Liver (tissue), 9 donors: ENCODE results near the gene DEGS2. TPM values are rescaled to one million over a fixed set of nuclear protein-coding genes. Genes with fewer than 3 reads are reported as not detected.
"Not testable (repeated sequence)": the region's sequence is repeated elsewhere in the genome, so short reads cannot be mapped to it uniquely, and the experiment has no call there.

Source experiments
- DNase-seq: peaks from one replicate; pipeline ENCODE4 v3.0.0-alpha.2; 2017; ENCODE audit warnings: low spot score
- H3K27ac ChIP-seq, 2 donors: one replicate each; pipeline ENCODE4 v1.7.0; 2013; ENCODE audit warnings: inconsistent platforms in 2 of 2, low read length in 2 of 2, control low read depth in 1 of 2, low read depth in 1 of 2, mild to moderate bottlenecking in 1 of 2
- H3K27me3 ChIP-seq, 4 donors: one replicate each; pipeline versions ENCODE4 v1.6.1 to v1.7.0; 2013; ENCODE audit warnings: low read length in 3 of 4, inconsistent platforms in 1 of 4, mild to moderate bottlenecking in 1 of 4, moderate library complexity in 1 of 4; ENCODE audit not compliant: control insufficient read depth in 4 of 4, insufficient read depth in 4 of 4
- H3K36me3 ChIP-seq, 4 donors: one replicate each; pipeline versions ENCODE4 v1.6.1 to v1.7.0; 2013; ENCODE audit warnings: low read length in 3 of 4, mild to moderate bottlenecking in 3 of 4, low read depth in 1 of 4, moderate library complexity in 1 of 4; ENCODE audit not compliant: control insufficient read depth in 4 of 4, insufficient read depth in 3 of 4
- H3K4me1 ChIP-seq, 4 donors: one replicate each; pipeline versions ENCODE4 v1.6.1 to v1.7.0; 2013; ENCODE audit warnings: low read length in 3 of 4, mild to moderate bottlenecking in 3 of 4, moderate library complexity in 1 of 4; ENCODE audit not compliant: control insufficient read depth in 4 of 4, insufficient read depth in 4 of 4
- H3K4me3 ChIP-seq, 3 donors: one replicate each; pipeline versions ENCODE4 v1.6.1 to v1.7.0; 2013; ENCODE audit warnings: low read length in 3 of 3, control low read depth in 1 of 3, low read depth in 1 of 3, mild to moderate bottlenecking in 1 of 3
- H3K9ac ChIP-seq, 2 donors: one replicate each; pipeline ENCODE4 v1.7.0; 2013; ENCODE audit warnings: low read length in 2 of 2, mild to moderate bottlenecking in 2 of 2, moderate library complexity in 2 of 2, control low read depth in 1 of 2, low read depth in 1 of 2
- H3K9me3 ChIP-seq, 4 donors: one replicate each; pipeline versions ENCODE4 v1.6.1 to v1.7.0; 2013; ENCODE audit warnings: low read length in 3 of 4; ENCODE audit not compliant: control insufficient read depth in 4 of 4
- EGR1 ChIP-seq, 2 donors: IDR thresholded peaks; 2 replicates each; pipeline ENCODE4 v1.6.1; 2016 to 2018; ENCODE audit warnings: antibody characterized with exemption in 2 of 2, low read depth in 2 of 2
- FOXA1 ChIP-seq: IDR thresholded peaks from 2 replicates; pipeline ENCODE4 v1.6.1; 2016; ENCODE audit warnings: antibody characterized with exemption
- FOXA2 ChIP-seq: IDR thresholded peaks from 2 replicates; pipeline ENCODE4 v1.6.1; 2016; ENCODE audit warnings: antibody characterized with exemption
- GABPA ChIP-seq, 2 donors: IDR thresholded peaks in 1 of 2; conservative IDR thresholded peaks in 1 of 2; 2 replicates each; pipeline ENCODE4 v1.6.1; 2016; ENCODE audit warnings: antibody characterized with exemption in 2 of 2, mild to moderate bottlenecking in 1 of 2, moderate library complexity in 1 of 2
- HNF4A ChIP-seq, 2 donors: conservative IDR thresholded peaks; 2 replicates each; pipeline ENCODE4 v1.6.1; 2016; ENCODE audit warnings: antibody characterized with exemption in 2 of 2, mild to moderate bottlenecking in 2 of 2
- HNF4G ChIP-seq: IDR thresholded peaks from 2 replicates; pipeline ENCODE4 v1.6.1; 2016; ENCODE audit warnings: antibody characterized with exemption
- JUND ChIP-seq, 2 donors: IDR thresholded peaks; 2 replicates each; pipeline ENCODE4 v1.6.1; 2016; ENCODE audit warnings: antibody characterized with exemption in 2 of 2
- NR2F2 ChIP-seq: IDR thresholded peaks from 2 replicates; pipeline ENCODE4 v1.6.1; 2016; ENCODE audit warnings: antibody characterized with exemption
- RAD21 ChIP-seq, 2 donors: IDR thresholded peaks; 2 replicates each; pipeline ENCODE4 v1.6.1; 2016; ENCODE audit warnings: antibody characterized with exemption in 2 of 2, mild to moderate bottlenecking in 2 of 2
- RXRA ChIP-seq, 2 donors: IDR thresholded peaks; 2 replicates each; pipeline ENCODE4 v1.6.1; 2017 to 2018; ENCODE audit warnings: antibody characterized with exemption in 2 of 2, mild to moderate bottlenecking in 1 of 2
- SP1 ChIP-seq: IDR thresholded peaks from 2 replicates; pipeline ENCODE4 v1.6.1; 2018; ENCODE audit warnings: antibody characterized with exemption, mild to moderate bottlenecking
- TAF1 ChIP-seq: conservative IDR thresholded peaks from 2 replicates; pipeline ENCODE4 v1.6.1; 2016; ENCODE audit warnings: antibody characterized with exemption, mild to moderate bottlenecking
- YY1 ChIP-seq: IDR thresholded peaks from 2 replicates; pipeline ENCODE4 v1.6.1; 2016; ENCODE audit warnings: antibody characterized with exemption, mild to moderate bottlenecking
- WGBS: extraction: QIAGEN DNeasy Blood & Tissue Kit; methylation state at CpG from one replicate; pipeline ENCODE4 v1.1.7; 2013; 5-methylcytosine and 5-hydroxymethylcytosine counted together
- polyA plus RNA-seq, 2 donors: library from polyadenylated mRNA; stranded (reverse) in 1 of 2; unstranded in 1 of 2; fragments of 200-250 nt in 1 of 2; fragments of >200 nt in 1 of 2; fragmentation: Nextera tagmentation in 1 of 2; extraction: Ambion mirVana in 1 of 2; gene quantifications; one replicate each; pipeline versions ENCODE4 v1.2.1 to v1.2.3, GENCODE V29; 2013 to 2015
- total RNA-seq, 2 donors: library from RNA; depleted of rRNA; stranded (reverse); fragments of >200 nt; gene quantifications; one replicate each; pipeline ENCODE4 v1.2.3, GENCODE V29; 2014
- TF ChIP-seq, protein P1 (sequence below): IDR thresholded peaks from 2 replicates; pipeline ENCODE4 v1.6.1; 2016; ENCODE audit warnings: antibody characterized with exemption
- TF ChIP-seq, protein P2 (sequence below): IDR thresholded peaks from 2 replicates; pipeline ENCODE4 v1.6.1; 2016; ENCODE audit warnings: antibody characterized with exemption, mild to moderate bottlenecking
- TF ChIP-seq, protein P3 (sequence below): fragments of 150-350 bp; IDR thresholded peaks from 2 replicates; pipeline ENCODE4 v1.5.1; 2017; ENCODE audit warnings: improper control_type of control experiment, low read depth, low read length; ENCODE audit not compliant: missing input control
- TF ChIP-seq, protein P4 (sequence below): IDR thresholded peaks from 2 replicates; pipeline ENCODE4 v1.6.1; 2016; ENCODE audit warnings: antibody characterized with exemption
- TF ChIP-seq, protein P5 (sequence below): IDR thresholded peaks from 2 replicates; pipeline ENCODE4 v1.6.1; 2016; ENCODE audit warnings: antibody characterized with exemption
- donor health status: healthy.
- donor health status: healthy.
- donor health status: healthy.
- donor health status: healthy.
- donor health status: healthy.

The DEGS2 gene
- under 1 TPM; 0.17 to 0.37 TPM for total RNA-seq
- under 1 TPM; 0.13 to 0.42 TPM for polyA plus RNA-seq

DNA sequence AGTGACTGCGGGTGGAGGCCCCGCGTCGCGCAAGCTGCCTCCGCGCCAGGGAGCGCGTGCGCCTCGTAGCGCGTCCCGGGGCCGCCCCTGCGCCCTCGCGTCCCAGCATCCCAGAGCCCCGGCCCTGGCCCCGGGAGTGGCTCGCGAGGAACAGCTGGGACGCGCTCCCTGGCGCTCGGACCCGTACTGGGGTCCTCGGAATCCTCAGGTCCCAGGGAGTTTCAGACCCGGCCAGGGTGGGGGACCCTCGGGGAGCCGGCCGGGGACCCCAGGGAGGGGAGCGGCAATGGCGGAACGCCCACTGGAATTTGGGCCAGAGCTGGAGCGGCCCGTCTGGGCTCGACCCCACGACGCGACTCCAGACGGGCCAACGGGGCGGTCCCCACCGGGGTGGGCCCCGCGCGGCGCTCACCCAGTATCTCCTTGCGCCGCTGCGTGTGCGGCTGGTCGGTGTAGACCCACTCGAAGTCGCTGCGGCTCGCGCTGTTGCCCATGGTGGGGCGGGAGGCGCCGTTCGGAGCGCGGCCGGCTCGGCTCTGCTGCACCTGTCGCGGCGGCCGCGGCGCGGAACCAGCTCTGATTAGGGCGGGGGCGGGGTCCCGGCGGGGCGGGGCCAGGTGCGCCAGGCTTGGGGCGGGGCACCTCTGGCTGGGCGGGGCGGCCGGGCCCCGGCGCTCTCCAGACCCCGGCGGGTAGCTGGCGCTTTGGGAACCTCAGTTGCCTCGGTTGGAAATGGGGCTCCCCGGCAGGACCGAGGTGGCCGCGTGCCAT, at the start of gene DEGS2:
DEGS2 (minus strand) TSS at position 552 of the 771 bp plus-strand sequence; CDS start at position 494, 58 bp downstream.
- Histone ChIP-seq H3K4me1 (peaks cover 6 to 15% (median 10%) of the 10 kb centered on the region in 4 donors), H3K9ac (no peak within 1 kb of the TSS), H3K4me3 (peak within 1 kb of the TSS in 2 of 3 donors; percentile 6 to 53), H3K9me3 (peaks cover 0 to 5% (median 1%) of the 10 kb centered on the region in 4 donors), H3K27ac (no peak within 1 kb of the TSS), H3K36me3 (no peaks in the 10 kb centered on the region), H3K27me3 (peaks cover 0 to 4% (median 2%) of the 10 kb centered on the region in 4 donors)
- no peak for DNase-seq
- TF ChIP-seq, protein P1, sequence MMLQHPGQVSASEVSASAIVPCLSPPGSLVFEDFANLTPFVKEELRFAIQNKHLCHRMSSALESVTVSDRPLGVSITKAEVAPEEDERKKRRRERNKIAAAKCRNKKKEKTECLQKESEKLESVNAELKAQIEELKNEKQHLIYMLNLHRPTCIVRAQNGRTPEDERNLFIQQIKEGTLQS: no peak
- no peak for TF ChIP-seq FOXA2
- TF ChIP-seq SP1: no peak
- TF ChIP-seq, protein P2, sequence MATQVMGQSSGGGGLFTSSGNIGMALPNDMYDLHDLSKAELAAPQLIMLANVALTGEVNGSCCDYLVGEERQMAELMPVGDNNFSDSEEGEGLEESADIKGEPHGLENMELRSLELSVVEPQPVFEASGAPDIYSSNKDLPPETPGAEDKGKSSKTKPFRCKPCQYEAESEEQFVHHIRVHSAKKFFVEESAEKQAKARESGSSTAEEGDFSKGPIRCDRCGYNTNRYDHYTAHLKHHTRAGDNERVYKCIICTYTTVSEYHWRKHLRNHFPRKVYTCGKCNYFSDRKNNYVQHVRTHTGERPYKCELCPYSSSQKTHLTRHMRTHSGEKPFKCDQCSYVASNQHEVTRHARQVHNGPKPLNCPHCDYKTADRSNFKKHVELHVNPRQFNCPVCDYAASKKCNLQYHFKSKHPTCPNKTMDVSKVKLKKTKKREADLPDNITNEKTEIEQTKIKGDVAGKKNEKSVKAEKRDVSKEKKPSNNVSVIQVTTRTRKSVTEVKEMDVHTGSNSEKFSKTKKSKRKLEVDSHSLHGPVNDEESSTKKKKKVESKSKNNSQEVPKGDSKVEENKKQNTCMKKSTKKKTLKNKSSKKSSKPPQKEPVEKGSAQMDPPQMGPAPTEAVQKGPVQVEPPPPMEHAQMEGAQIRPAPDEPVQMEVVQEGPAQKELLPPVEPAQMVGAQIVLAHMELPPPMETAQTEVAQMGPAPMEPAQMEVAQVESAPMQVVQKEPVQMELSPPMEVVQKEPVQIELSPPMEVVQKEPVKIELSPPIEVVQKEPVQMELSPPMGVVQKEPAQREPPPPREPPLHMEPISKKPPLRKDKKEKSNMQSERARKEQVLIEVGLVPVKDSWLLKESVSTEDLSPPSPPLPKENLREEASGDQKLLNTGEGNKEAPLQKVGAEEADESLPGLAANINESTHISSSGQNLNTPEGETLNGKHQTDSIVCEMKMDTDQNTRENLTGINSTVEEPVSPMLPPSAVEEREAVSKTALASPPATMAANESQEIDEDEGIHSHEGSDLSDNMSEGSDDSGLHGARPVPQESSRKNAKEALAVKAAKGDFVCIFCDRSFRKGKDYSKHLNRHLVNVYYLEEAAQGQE: no peak
- TF ChIP-seq, protein P3, sequence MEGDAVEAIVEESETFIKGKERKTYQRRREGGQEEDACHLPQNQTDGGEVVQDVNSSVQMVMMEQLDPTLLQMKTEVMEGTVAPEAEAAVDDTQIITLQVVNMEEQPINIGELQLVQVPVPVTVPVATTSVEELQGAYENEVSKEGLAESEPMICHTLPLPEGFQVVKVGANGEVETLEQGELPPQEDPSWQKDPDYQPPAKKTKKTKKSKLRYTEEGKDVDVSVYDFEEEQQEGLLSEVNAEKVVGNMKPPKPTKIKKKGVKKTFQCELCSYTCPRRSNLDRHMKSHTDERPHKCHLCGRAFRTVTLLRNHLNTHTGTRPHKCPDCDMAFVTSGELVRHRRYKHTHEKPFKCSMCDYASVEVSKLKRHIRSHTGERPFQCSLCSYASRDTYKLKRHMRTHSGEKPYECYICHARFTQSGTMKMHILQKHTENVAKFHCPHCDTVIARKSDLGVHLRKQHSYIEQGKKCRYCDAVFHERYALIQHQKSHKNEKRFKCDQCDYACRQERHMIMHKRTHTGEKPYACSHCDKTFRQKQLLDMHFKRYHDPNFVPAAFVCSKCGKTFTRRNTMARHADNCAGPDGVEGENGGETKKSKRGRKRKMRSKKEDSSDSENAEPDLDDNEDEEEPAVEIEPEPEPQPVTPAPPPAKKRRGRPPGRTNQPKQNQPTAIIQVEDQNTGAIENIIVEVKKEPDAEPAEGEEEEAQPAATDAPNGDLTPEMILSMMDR: no peak
- TF ChIP-seq YY1: no peak
- TF ChIP-seq RXRA (IDR thresholded peaks at IDR 0.05): no peak
- no peak for TF ChIP-seq EGR1 (IDR thresholded peaks at IDR 0.05; ENCODE audit: low read depth in 2 of 2)
- TF ChIP-seq HNF4A (conservative IDR thresholded peaks at IDR 0.05): no peak
- no peak for TF ChIP-seq RAD21 (IDR thresholded peaks at IDR 0.05)
- TF ChIP-seq, protein P4, sequence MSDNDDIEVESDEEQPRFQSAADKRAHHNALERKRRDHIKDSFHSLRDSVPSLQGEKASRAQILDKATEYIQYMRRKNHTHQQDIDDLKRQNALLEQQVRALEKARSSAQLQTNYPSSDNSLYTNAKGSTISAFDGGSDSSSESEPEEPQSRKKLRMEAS: no peak
- TF ChIP-seq, protein P5, sequence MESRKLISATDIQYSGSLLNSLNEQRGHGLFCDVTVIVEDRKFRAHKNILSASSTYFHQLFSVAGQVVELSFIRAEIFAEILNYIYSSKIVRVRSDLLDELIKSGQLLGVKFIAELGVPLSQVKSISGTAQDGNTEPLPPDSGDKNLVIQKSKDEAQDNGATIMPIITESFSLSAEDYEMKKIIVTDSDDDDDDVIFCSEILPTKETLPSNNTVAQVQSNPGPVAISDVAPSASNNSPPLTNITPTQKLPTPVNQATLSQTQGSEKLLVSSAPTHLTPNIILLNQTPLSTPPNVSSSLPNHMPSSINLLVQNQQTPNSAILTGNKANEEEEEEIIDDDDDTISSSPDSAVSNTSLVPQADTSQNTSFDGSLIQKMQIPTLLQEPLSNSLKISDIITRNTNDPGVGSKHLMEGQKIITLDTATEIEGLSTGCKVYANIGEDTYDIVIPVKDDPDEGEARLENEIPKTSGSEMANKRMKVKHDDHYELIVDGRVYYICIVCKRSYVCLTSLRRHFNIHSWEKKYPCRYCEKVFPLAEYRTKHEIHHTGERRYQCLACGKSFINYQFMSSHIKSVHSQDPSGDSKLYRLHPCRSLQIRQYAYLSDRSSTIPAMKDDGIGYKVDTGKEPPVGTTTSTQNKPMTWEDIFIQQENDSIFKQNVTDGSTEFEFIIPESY: no peak
- no peak for TF ChIP-seq TAF1
- no peak for TF ChIP-seq FOXA1
- no peak for TF ChIP-seq GABPA (IDR thresholded peaks at IDR 0.05 in 1 of 2, conservative IDR thresholded peaks at IDR 0.05 in 1 of 2)
- no peak for TF ChIP-seq JUND (IDR thresholded peaks at IDR 0.05)
- TF ChIP-seq HNF4G: no peak
- TF ChIP-seq NR2F2: no peak
- WGBS: 4% methylated on average over 94 of the region's 94 CpGs

DNA sequence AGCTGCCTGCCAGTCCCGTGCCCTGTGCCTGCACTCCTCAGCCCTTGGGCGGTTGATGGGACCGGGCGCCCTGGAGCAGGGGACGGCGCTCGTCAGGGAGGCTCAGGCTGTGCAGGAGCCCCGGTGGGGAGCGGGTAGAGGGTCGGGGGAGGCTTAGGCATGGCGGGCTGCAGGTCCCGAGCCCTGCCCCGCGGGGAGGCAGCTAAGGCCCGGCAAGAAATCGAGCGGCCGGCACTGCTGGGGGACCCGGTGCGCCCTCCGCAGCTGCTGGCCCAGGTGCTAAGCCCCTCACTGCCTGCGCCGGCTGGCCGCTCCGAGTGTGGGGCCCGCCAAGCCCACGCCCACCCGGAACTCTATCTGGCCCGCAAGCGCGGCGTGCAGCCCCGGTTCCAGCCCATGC, 48.7 kb upstream of the DEGS2 start:
- not testable (repeated sequence) for DNase-seq, H3K27me3 ChIP-seq, H3K36me3 ChIP-seq, H3K27ac ChIP-seq, H3K9me3 ChIP-seq, H3K9ac ChIP-seq, H3K4me3 ChIP-seq
- H3K4me1 ChIP-seq: peaks cover 5 to 12% (median 6%) of the 10 kb centered on the region in 4 donors
- 97% methylated on average over 33 of the region's 33 CpGs for whole genome bisulfite sequencing

DNA sequence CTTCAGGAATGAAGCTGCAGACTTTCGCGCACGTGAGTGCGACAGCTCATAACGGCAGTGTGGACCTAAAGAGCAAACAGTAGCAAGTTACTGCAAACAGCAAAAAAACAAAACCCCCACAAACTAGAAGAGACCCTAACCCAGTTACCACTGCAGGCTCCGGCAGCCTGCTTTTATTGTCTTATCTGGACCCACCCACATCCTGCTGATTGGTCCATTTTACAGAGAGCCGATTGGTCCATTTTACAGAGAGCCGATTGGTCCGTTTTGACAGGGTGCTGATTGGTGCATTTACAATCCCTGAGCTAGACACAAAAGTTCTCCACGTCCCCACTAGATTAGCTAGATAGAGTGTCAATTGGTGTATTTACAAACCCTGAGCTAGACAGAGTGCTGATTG, 48.1 kb upstream of the DEGS2 start:
- WGBS: 96% methylated on average over 10 of the region's 10 CpGs
- H3K4me1 ChIP-seq: peaks cover 5 to 12% (median 6%) of the 10 kb centered on the region in 4 donors
- H3K36me3 ChIP-seq, H3K4me3 ChIP-seq, H3K9me3 ChIP-seq, DNase-seq, H3K27ac ChIP-seq, H3K27me3 ChIP-seq, H3K9ac ChIP-seq: not testable (repeated sequence)
